DND-41 (cell line): ENCODE results near the gene TPM1.

Source experiments
- CTCF ChIP-seq: IDR thresholded peaks from 2 replicates; pipeline ENCODE4 v1.5.1; 2012; ENCODE audit warnings: borderline replicate concordance, low read length, moderate library complexity, mild to moderate bottlenecking; ENCODE audit not compliant: poor library complexity, severe bottlenecking; ENCODE audit errors: extremely low read depth
- EZH2 ChIP-seq: IDR thresholded peaks from 3 replicates; pipeline ENCODE4 v1.6.1; 2012; ENCODE audit warnings: borderline replicate concordance, low read depth, mild to moderate bottlenecking, moderate library complexity, low read length, inconsistent platforms; ENCODE audit not compliant: severe bottlenecking

DNA sequence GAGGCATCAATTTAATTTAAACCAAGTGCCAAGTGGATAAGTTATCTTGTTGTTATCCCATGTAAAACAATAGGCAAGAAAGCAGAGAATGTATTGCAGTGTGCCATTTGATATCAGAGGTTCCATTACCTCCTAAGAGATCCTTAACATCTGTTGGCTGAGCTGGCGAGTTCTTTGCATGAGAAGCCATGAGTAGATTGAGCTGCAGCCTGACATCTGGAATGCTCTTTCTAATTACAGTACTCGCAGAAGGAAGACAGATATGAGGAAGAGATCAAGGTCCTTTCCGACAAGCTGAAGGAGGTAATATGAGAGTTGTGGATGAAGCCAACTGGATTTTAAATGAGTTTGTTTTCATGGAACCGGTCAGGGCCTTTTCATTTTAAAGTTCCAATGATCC lies 19.4 kb downstream of the TPM1 start:
- TF ChIP-seq CTCF (no peak), EZH2 (no peak)
